AG09309 (cell line): ENCODE measurements around the gene PPP1R9A.

Experiments
- DNase-seq: peaks from one replicate; pipeline ENCODE4 v3.0.0-alpha.2; 2010; ENCODE audit warnings: low read depth
- H3K4me3 ChIP-seq: 2 replicates; pipeline ENCODE4 v1.5.1; 2011; ENCODE audit warnings: mild to moderate bottlenecking, low read depth, low read length, moderate library complexity; ENCODE audit not compliant: control insufficient read depth
- TF ChIP-seq, protein P1 (sequence below): IDR thresholded peaks from 2 replicates; pipeline ENCODE4 v1.5.1; 2011; ENCODE audit warnings: mild to moderate bottlenecking, low read depth, low read length, inconsistent platforms; ENCODE audit not compliant: insufficient read depth, control insufficient read depth; ENCODE audit errors: missing control alignments

The PPP1R9A gene

GRCh38 chr7:94882891-94883290 lies 24.5 kb upstream of the PPP1R9A start:
- no peak for DNase-seq
- TF ChIP-seq, protein P1, sequence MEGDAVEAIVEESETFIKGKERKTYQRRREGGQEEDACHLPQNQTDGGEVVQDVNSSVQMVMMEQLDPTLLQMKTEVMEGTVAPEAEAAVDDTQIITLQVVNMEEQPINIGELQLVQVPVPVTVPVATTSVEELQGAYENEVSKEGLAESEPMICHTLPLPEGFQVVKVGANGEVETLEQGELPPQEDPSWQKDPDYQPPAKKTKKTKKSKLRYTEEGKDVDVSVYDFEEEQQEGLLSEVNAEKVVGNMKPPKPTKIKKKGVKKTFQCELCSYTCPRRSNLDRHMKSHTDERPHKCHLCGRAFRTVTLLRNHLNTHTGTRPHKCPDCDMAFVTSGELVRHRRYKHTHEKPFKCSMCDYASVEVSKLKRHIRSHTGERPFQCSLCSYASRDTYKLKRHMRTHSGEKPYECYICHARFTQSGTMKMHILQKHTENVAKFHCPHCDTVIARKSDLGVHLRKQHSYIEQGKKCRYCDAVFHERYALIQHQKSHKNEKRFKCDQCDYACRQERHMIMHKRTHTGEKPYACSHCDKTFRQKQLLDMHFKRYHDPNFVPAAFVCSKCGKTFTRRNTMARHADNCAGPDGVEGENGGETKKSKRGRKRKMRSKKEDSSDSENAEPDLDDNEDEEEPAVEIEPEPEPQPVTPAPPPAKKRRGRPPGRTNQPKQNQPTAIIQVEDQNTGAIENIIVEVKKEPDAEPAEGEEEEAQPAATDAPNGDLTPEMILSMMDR, result no peak
- H3K4me3 ChIP-seq, result no peak overlapping the region

GRCh38 chr7:94883616-94884015 lies 23.8 kb upstream of the PPP1R9A start:
- H3K4me3 ChIP-seq, result no peak overlapping the region
- DNase-seq, result no peak
- TF ChIP-seq, protein P1, result no peak

GRCh38 chr7:94888551-94888950 lies 18.8 kb upstream of the PPP1R9A start:
- no peak for DNase-seq
- H3K4me3 ChIP-seq, result no peak overlapping the region
- TF ChIP-seq, protein P1, result no peak

DNA sequence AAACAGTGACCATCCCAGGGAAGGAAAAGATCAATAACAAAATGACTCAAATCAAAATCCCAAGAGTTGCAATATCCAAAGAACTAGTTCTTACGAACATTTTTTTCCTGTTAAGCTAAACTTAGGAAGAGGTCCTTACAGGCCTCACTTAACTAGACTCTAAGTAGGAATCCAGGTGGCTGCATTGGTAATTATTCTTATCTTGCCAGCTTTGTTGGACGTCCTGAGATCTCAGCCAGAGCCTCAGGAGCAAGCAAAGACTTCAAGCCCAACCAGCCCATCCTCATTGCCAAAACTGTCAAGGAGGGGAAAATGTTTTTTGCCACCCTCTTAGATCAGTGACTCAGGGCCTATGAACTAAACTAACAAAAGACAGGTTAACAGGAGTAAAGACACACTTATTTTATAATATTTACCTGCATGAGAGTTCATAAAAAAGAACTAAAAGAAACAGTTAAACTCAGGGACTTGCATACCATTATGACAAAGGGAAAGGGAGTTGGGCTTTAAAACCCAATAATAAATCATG lies 18.3 kb upstream of the PPP1R9A start:
- TF ChIP-seq, protein P1, result no peak
- no peak for DNase-seq
- no peak overlapping the region for H3K4me3 ChIP-seq

DNA sequence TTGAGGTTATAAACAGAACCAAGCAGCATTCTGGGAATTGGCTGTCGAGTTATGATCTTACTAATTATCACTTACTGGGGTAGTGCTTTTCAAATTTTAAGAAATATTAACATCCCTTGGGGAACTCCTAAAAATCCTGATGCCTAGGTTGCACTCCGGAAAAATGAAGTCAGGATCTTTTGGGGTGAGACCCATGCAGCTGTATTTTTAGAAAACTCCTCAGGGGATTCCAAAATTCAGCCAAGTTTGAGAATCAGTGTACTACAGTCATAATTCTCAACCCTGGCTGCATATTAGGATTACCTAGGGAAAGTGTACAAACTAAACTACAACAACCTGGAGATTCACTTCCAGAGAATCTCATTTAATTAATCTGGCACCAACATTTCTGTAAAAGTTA lies 17.2 kb upstream of the PPP1R9A start:
- TF ChIP-seq, protein P1, result no peak
- no peak for DNase-seq
- H3K4me3 ChIP-seq, result no peak overlapping the region

DNA sequence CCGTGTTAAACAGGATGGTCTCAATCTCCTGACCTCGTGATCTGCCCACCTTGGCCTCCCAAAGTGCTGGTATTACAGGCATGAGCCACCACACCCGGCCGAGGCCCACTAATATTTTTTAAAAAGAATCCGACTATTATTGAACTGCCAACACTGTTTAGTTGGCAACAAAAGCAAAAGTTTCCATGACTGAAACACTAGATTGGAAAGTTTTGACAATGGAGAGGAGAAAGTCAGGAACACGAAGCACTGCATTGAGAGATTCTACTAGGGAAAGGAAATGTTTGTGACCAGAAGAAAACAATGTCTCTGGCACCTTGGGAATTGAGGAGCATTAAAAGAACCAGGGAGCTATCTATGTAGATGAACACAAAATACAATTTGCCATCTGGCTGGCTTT lies 13.7 kb upstream of the PPP1R9A start:
- DNase-seq, result no peak
- H3K4me3 ChIP-seq, result no peak overlapping the region

More for the DNA sequence above, 13.7 kb upstream of the PPP1R9A start:
- TF ChIP-seq, protein P1, result no peak
